Cardiac septum (tissue), 1 donor: ENCODE data around the gene GLUL. TPM values are rescaled to one million over a fixed set of nuclear protein-coding genes. Genes with fewer than 3 reads are reported as not detected.
A peak's percentile ranks its signal among the peaks of the same experiment; 100 is the strongest.
"Not testable (repeated sequence)": the region's sequence is repeated elsewhere in the genome, so short reads cannot be mapped to it uniquely, and the experiment has no call there.

ENCODE experiments used
- DNase-seq: peaks from one replicate; pipeline ENCODE4 v3.0.0-alpha.2; 2020; ENCODE audit warnings: low spot score
- intact Hi-C: fragments of 100-400 bp; cut with DNase I; formaldehyde crosslinking; loops from one replicate; pipeline ENCODE4 v1.14.0; 2022
- total RNA-seq: library from RNA; stranded (reverse); fragmentation: NEBNext Ultra II Directional; extraction: Animal tissue kit (Norgen Biotek cat#: 25700); gene quantifications from one replicate; pipeline ENCODE4 v1.2.1, GENCODE V29; 2021
- donor health status: DM: no; HTN: no; CAD: no.

The GLUL gene
- total RNA-seq, 1 donor from 2014 or later, result 231 TPM

DNA sequence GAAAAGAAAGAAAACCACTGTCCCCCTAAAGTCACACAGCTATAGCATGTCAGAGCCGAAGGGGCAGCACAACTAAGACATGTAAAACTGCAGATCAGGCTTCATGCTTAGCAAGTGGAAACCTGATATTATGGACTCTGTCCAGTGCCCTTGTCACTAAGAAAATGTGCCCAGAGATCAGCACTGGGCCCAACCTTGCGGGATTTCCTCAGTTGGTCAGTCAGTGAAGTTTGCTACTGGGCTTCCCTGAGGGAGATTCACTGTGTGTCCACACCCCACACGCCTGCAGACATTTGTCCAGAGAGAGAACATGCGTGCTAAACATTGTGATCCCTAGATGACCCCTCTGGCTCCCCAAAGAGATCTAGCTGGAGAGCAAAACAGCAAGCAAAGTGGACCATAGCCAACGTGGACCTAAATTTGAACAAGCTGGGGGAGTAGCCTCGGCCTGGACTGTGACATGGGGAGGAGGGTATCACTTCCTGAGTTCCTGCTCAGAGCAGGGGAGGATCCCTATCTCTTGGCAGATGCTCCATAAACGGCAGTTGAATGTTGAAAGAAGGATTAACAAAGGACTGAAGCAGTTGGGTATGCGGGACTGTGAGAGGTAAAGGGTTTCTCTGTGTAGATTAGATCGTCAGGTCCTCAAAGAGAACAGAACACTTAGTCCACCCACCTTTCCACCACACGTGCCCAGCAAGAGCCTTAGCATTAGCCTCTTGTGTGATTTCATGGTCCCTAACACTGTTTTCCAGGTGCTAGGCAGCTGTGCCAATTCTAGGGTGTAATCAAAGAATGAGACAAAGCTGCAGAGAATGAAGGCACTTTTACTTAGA is 53.6 kb downstream of the GLUL start:
- DNase-seq, result no peak
- intact Hi-C loops, result no loop called here

DNA sequence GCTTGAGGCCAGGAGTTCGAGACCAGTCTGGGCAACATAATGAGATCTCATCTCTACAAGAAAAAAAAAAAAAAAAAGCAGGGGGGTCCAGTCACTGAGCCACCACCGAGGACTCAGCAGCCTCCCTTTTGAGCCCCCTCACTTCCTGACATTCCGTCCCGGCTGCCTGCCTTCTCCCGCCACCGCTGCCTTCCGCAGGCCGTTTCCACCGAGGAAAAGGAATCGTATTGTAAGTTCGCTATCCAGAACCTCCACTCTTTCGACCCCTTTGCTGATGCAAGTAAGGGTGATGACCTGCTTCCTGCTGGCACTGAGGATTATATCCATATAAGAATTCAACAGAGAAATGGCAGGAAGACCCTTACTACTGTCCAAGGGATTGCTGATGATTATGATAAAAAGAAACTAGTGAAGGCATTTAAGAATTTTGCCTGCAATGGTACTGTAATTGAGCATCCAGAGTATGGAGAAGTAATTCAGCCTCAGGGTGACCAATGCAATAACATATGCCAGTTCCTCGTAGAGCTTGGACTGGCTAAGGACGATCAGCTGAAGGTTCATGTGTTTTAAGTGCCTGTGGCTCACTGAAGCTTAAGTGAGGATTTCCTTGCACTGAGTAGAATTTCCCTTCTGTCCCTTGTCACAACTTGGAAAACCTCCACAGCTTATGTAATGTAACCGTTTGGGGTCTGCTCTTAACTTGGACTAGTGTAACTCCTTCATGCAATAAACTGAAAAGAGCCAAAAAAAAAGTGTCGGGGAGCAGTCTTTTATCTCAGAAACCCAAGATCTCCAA is 55.6 kb downstream of the GLUL start:
- intact Hi-C loops, result no loop called here
- peak; percentile 44 for DNase-seq

GRCh38 chr1:182333071-182333571 is 58.5 kb downstream of the GLUL start:
- DNase-seq, intact Hi-C loops: not testable (repeated sequence)

DNA sequence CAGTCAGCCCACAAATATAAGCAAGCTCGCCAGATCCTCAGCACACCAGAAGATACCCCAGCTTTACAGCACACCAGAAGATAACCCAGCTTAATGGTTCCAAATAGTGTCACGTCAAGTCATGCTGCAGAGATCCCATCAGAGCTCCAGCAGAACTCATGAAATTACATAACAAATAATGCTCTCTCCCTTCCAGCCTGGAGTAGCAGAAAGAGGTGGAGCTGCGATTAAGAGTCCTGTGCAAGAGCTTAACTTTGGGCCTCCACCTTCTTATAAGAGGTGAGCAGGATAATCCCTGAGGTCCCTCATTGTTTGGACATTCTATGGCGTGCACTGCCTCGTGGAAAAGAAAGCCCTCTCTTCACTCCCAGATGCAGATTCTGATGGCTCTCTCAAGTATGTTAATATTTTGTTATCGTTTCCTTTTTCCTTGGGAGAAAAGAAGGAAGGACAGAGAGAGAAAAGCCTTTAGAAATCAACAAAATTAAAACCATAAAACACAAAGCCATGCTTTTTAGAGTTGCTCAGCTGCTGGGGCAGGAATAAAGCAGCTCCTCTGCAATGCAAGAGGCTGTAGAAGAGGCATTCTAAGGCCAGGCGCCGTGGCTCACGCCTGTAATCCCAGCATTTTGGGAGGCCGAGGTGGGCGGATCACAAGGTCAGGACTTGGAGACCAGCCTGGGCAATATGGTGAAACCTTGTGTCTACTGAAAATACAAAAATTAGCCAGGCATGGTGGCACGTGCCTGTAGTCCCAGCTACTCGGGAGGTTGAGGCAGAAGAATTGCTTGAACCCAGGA is 59.1 kb downstream of the GLUL start:
- peak; percentile 36 for DNase-seq
- intact Hi-C loops, result no loop called here

Other genes with a start within 250 kb of the GLUL start
- gene TEDDM1, start 8.9 kb upstream of the GLUL start, total RNA-seq, result not detected
- gene RGSL1, start 58.4 kb upstream of the GLUL start, total RNA-seq, result not detected
- 3.3 TPM for gene RNASEL, start 197.5 kb upstream of the GLUL start, total RNA-seq
- gene RGS16, start 212.6 kb upstream of the GLUL start, total RNA-seq, result 1.9 TPM